Measurements from ENCODE around the gene TMEM53.

DNA sequence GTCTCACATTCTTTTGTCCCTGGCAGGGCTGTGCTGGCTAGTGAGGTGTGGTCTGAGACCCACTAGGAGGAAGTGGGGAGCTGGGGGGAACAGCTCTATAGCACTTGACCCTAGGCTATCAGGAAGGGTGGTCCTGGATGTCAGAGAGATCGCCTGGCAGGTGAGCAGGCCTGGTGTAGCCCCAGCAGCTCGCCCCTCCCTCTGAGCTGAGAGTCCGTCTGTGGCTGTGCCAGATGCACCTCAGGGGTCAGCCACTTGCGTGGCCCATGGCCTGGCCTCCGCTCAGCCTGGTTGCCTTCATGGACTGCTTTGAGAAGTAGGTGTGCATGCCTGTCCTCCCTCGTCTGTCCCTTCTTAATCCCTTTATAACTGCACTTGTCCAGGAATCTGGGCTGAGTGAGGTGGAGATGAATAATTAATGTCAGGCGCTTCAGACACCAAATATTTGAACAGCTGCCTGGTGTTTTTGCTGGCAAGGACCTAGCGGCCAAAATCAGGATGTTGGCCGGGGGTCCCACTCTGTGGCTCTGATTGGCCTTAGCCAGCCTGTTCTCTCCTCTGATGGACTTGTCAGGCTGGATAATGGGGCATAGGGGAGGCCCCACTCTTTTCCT is 30.5 kb downstream of the TMEM53 start:
- no peak for TF ChIP-seq JUND (IDR thresholded peaks at IDR 0.05)
- TF ChIP-seq, protein P1, sequence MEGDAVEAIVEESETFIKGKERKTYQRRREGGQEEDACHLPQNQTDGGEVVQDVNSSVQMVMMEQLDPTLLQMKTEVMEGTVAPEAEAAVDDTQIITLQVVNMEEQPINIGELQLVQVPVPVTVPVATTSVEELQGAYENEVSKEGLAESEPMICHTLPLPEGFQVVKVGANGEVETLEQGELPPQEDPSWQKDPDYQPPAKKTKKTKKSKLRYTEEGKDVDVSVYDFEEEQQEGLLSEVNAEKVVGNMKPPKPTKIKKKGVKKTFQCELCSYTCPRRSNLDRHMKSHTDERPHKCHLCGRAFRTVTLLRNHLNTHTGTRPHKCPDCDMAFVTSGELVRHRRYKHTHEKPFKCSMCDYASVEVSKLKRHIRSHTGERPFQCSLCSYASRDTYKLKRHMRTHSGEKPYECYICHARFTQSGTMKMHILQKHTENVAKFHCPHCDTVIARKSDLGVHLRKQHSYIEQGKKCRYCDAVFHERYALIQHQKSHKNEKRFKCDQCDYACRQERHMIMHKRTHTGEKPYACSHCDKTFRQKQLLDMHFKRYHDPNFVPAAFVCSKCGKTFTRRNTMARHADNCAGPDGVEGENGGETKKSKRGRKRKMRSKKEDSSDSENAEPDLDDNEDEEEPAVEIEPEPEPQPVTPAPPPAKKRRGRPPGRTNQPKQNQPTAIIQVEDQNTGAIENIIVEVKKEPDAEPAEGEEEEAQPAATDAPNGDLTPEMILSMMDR (IDR thresholded peaks at IDR 0.05): no peak
